ENCODE data around the gene TMED7.

- peak in 3 of 6 experiments; percentile 6 to 32 (median 20) for TF ChIP-seq CTCF (IDR thresholded peaks at IDR 0.05)
- peak in 3 of 4 donors; percentile 64 to 92 (median 72) for TF ChIP-seq POLR2A (IDR thresholded peaks at IDR 0.05)
These were observed at the start of gene TMED7 for GRCh38 chr5:115625579-115626444.
